IMR-90 (cell line): ENCODE data around the gene NMRK1.

Experiments used
- BHLHE40 ChIP-seq: fragments of 150-350 bp; IDR thresholded peaks from 2 replicates; pipeline ENCODE4 v1.6.1; 2016; ENCODE audit warnings: mild to moderate bottlenecking, low read depth, low read length
- CEBPB ChIP-seq: IDR thresholded peaks from 2 replicates; pipeline ENCODE4 v1.6.1; 2012; ENCODE audit warnings: low read depth, low read length, improper control_type of control experiment
- CTCF ChIP-seq: conservative IDR thresholded peaks from 2 replicates; pipeline ENCODE4 v1.5.1; 2012; ENCODE audit warnings: mild to moderate bottlenecking, low read depth, low read length, improper control_type of control experiment
- MAFK ChIP-seq: IDR thresholded peaks from 2 replicates; pipeline ENCODE4 v1.6.1; 2012; ENCODE audit warnings: low read depth, low read length, improper control_type of control experiment
- NFE2L2 ChIP-seq: fragments of 150-350 bp; IDR thresholded peaks from 2 replicates; pipeline ENCODE4 v1.6.1; 2016; ENCODE audit warnings: low read depth, mild to moderate bottlenecking, low read length
- POLR2A ChIP-seq: IDR thresholded peaks from 2 replicates; pipeline ENCODE4 v1.6.1; 2012; ENCODE audit warnings: mild to moderate bottlenecking, low read depth, low read length
- RAD21 ChIP-seq: IDR thresholded peaks from 2 replicates; pipeline ENCODE4 v1.6.1; 2012; ENCODE audit warnings: low read length, improper control_type of control experiment
- RCOR1 ChIP-seq: IDR thresholded peaks from 2 replicates; pipeline ENCODE4 v1.6.1; 2012; ENCODE audit warnings: mild to moderate bottlenecking, low read length, improper control_type of control experiment; ENCODE audit not compliant: insufficient replicate concordance
- RFX5 ChIP-seq: IDR thresholded peaks from 2 replicates; pipeline ENCODE4 v1.8.0; 2012; ENCODE audit warnings: low read depth, mild to moderate bottlenecking, low read length, moderate library complexity
- SMC3 ChIP-seq: fragments of 150-350 bp; IDR thresholded peaks from 2 replicates; pipeline ENCODE4 v1.6.1; 2016; ENCODE audit warnings: low read depth, mild to moderate bottlenecking, antibody characterized with exemption, low read length, moderate library complexity

GRCh38 chr9:75054368-75055001, 33.5 kb downstream of the NMRK1 start:
- TF ChIP-seq CTCF (no peak), MAFK (no peak), RCOR1 (no peak), POLR2A (no peak), SMC3 (no peak), BHLHE40 (no peak), RFX5 (no peak), NFE2L2 (no peak), CEBPB (no peak), RAD21 (no peak)
